Testis (tissue), 2 donors: ENCODE measurements around the gene LARGE1.

ENCODE experiments used
- POLR2A ChIP-seq: fragments of 450-650 bp; IDR thresholded peaks from one replicate; pipeline ENCODE4 v1.6.1; 2017; ENCODE audit warnings: antibody characterized with exemption, mild to moderate bottlenecking, moderate library complexity
- TF ChIP-seq, protein P1 (sequence below), 3 experiments: fragments of 450-650 bp in 2 of 3; fragments of 200-600 bp in 1 of 3; sonication (generic) in 1 of 3; IDR thresholded peaks; one replicate each; pipeline ENCODE4 v1.5.1; 2016 to 2019; ENCODE audit warnings: antibody characterized with exemption in 3 of 3, mild to moderate bottlenecking in 2 of 3, moderate library complexity in 1 of 3

DNA sequence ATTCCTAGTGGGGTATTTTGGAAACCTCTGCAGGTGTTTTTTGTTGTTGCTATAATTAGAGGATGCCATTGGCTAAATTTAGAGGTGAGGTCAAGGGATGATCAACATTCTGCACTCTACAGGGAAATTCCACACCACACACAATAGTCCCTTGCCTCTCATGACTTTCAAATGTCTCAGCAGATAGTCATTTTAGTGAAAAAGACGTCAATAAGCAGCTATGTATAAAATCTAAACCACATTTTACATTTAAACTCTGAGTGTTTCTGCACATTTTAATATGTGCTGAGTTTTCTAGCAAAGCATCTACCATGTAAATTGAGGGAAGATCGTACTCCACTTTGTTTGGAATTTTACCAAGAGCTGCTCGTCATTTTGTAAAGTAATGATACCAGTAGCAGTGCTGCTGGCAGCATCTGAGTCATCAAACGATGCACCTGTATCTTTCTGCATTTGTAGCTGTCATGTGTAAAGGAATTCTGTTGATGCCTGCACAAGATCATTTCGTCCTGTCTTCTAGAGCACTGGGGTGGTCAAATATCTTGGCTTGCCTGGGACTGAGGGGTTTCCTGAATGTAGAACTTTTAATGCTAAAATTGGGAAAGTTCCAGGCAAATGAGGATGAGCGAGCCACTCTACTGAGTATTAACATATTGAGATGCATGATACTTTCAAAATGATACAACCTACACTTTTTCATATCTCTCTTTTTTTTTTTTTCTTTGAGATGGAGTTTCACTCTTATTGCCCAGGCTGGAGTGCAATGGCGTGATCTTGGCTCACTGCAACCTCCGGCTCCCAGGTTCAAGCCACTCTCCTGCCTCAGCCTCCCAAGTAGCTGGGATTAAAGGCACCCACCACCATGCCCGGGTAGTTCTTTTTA, 447.6 kb downstream of the LARGE1 start:
- TF ChIP-seq, protein P1, sequence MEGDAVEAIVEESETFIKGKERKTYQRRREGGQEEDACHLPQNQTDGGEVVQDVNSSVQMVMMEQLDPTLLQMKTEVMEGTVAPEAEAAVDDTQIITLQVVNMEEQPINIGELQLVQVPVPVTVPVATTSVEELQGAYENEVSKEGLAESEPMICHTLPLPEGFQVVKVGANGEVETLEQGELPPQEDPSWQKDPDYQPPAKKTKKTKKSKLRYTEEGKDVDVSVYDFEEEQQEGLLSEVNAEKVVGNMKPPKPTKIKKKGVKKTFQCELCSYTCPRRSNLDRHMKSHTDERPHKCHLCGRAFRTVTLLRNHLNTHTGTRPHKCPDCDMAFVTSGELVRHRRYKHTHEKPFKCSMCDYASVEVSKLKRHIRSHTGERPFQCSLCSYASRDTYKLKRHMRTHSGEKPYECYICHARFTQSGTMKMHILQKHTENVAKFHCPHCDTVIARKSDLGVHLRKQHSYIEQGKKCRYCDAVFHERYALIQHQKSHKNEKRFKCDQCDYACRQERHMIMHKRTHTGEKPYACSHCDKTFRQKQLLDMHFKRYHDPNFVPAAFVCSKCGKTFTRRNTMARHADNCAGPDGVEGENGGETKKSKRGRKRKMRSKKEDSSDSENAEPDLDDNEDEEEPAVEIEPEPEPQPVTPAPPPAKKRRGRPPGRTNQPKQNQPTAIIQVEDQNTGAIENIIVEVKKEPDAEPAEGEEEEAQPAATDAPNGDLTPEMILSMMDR (IDR thresholded peaks at IDR 0.05): no peak
- no peak for TF ChIP-seq POLR2A
